Measurements from ENCODE around the gene SSH2. TPM values are rescaled to one million over a fixed set of nuclear protein-coding genes. Genes with fewer than 3 reads are reported as not detected.

SSH2 gene
- polyA plus RNA-seq, 1 of the 3 experiments (the other 2 are of a cell fraction): 8.8 TPM

DNA sequence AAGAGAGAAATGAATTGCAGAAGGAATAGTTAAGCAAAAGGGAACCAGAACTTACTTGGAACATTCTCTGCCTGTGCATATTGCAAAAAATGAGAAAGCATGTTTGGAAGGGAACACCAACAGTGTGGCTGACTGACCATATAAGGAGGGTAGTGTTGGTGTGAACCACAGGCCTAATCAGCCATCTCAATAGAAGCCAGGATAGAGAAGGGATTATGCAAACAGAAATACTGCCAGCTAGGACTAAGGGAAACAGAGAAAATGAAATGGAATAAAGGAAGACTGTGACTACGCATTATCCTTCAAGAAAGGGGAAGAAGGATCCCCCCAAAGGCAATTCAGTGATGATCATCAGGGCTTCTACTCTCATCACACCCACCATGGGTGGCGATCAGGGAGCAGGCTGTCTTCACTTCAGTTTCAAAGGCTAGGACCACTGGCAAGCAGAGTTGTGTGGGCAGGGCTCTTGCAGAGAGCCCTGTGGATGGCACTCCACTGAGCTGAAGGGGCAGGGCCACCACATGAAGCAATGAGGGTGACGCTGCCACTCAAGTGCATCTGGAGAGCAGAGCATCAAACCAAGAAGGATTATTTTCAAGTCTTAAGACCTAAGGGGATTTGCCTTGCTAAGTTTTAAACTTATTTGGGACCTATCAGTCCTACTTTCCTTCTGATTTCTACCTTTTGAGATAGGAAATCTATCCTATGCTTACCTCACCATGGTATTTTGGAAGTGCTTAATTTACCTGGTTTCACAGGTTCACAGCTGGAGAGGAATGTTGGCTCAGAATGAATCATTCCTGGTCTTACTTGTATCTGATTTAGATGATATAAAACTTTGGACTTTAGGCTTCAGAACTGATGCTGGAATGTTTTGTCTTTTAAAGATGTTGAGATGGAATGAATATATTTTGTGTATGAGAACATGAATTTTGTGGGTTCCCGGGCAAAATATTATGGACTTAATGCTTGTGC is 140.5 kb downstream of the SSH2 start:
- Histone ChIP-seq H3K9me2 (no peaks in the 10 kb centered on the region), H3K27me3 (ENCODE audit: insufficient read depth) (no peaks in the 10 kb centered on the region), H3K27ac (ENCODE audit: low read depth in 2 of 2, low read length in 1 of 2) (no peak overlapping the region), H3F3A (replicated peaks; ENCODE audit: insufficient read depth) (peaks cover 12% of the 10 kb centered on the region), H3K4me1 (ENCODE audit: control insufficient read depth in 1 of 2, insufficient read depth in 2 of 2, low read depth in 1 of 2, low read length in 1 of 2) (peaks cover 0 to 12% of the 10 kb centered on the region in 2 experiments; a peak in 1 of 4 replicates), H3K36me3 (replicated peaks in 1 of 2; ENCODE audit: control insufficient read depth in 1 of 2, insufficient read depth in 2 of 2, low read length in 1 of 2) (no peaks in the 10 kb centered on the region), H2AFZ (ENCODE audit: low read depth) (no peak overlapping the region), H3K4me2 (no peak overlapping the region), H3K4me3 (ENCODE audit: low read depth in 2 of 2, low read length in 1 of 2) (no peak overlapping the region), H3K79me2 (ENCODE audit: insufficient read depth) (no peaks in the 10 kb centered on the region), H4K20me1 (ENCODE audit: insufficient read depth) (no peaks in the 10 kb centered on the region), H3K9me3 (no peaks in the 10 kb centered on the region), H3K9ac (no peak overlapping the region)
- POLR2A ChIA-PET: no interaction called here
- TF ChIP-seq SMC3 (IDR thresholded peaks at IDR 0.05; ENCODE audit: low read depth, low read length): no peak
- TF ChIP-seq EZH2phosphoT487 (IDR thresholded peaks at IDR 0.05; ENCODE audit: borderline replicate concordance, low read depth): no peak
- CTCF ChIA-PET: interaction anchor here (1.2 kb wide), 1 partner anchor 10 kb away, joined by 4 read pairs; no protein-coding TSS in a partner anchor
- DNase-seq: no peak
- WGBS (ENCODE audit: low lambda C conversion rate): 92% methylated on average over 4 of the region's 4 CpGs

DNA sequence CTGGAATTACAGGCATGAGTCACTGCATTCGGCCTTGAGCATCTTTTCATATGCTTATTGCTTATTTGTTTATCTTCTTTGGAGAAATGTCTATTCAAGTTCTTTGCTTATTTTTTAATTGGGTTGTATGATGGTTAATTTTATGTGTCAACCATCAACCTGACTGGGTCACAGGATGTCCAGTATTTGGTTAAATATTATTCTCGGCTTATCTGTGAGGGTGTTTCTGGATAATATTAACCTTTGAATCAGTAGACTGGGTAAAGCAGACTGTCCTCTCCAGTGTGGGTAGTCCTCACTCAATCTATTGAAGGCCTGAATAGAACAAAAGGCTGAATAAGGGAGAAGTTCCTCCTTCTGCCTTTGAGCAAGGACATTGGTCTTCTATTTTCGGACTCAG is 142.0 kb downstream of the SSH2 start:
- Histone ChIP-seq H3F3A (replicated peaks; ENCODE audit: insufficient read depth) (peaks cover 15% of the 10 kb centered on the region), H3K4me2 (no peak overlapping the region), H3K79me2 (ENCODE audit: insufficient read depth) (no peaks in the 10 kb centered on the region), H3K9ac (no peak overlapping the region), H3K9me2 (no peaks in the 10 kb centered on the region), H3K4me1 (ENCODE audit: control insufficient read depth in 1 of 2, insufficient read depth in 2 of 2, low read depth in 1 of 2, low read length in 1 of 2) (peaks cover 0 to 13% of the 10 kb centered on the region in 2 experiments; a peak in 1 of 4 replicates), H4K20me1 (ENCODE audit: insufficient read depth) (no peaks in the 10 kb centered on the region), H3K27ac (ENCODE audit: low read depth in 2 of 2, low read length in 1 of 2) (no peak overlapping the region), H2AFZ (ENCODE audit: low read depth) (no peak overlapping the region), H3K4me3 (ENCODE audit: low read depth in 2 of 2, low read length in 1 of 2) (no peak overlapping the region), H3K9me3 (no peaks in the 10 kb centered on the region), H3K27me3 (ENCODE audit: insufficient read depth) (no peaks in the 10 kb centered on the region), H3K36me3 (replicated peaks in 1 of 2; ENCODE audit: control insufficient read depth in 1 of 2, insufficient read depth in 2 of 2, low read length in 1 of 2) (no peaks in the 10 kb centered on the region)
- 88% methylated on average over 3 of the region's 3 CpGs for WGBS (ENCODE audit: low lambda C conversion rate)
- no peak for DNase-seq
- ChIA-PET CTCF (no interaction called here), POLR2A (no interaction called here)
- TF ChIP-seq TAF1 (IDR thresholded peaks at IDR 0.05; ENCODE audit: borderline replicate concordance, low read depth, low read length) (no peak), RAD21 (IDR thresholded peaks at IDR 0.05; ENCODE audit: low read length) (no peak), POLR2AphosphoS5 (IDR thresholded peaks at IDR 0.05; ENCODE audit: low read depth, low read length) (no peak), RCOR1 (IDR thresholded peaks at IDR 0.05; ENCODE audit: low read length) (no peak), MXI1 (IDR thresholded peaks at IDR 0.05; ENCODE audit: low read depth, low read length) (no peak), TCF12 (IDR thresholded peaks at IDR 0.05) (no peak), FOXJ3 (CRISPR knock-in tag; IDR thresholded peaks at IDR 0.05) (no peak), RXRA (IDR thresholded peaks at IDR 0.05; ENCODE audit: borderline replicate concordance, low read depth) (no peak), NFIC (IDR thresholded peaks at IDR 0.05; ENCODE audit: borderline replicate concordance) (no peak), SMC3 (IDR thresholded peaks at IDR 0.05; ENCODE audit: low read depth, low read length) (no peak), YY1 (IDR thresholded peaks at IDR 0.05; ENCODE audit: low read depth) (no peak), NRF1 (IDR thresholded peaks at IDR 0.05; ENCODE audit: low read depth, low read length) (no peak), RFX5 (IDR thresholded peaks at IDR 0.05; ENCODE audit: low read length) (no peak), FOXM1 (IDR thresholded peaks at IDR 0.05; ENCODE audit: low read depth) (no peak), MEF2A (IDR thresholded peaks at IDR 0.05; ENCODE audit: borderline replicate concordance, low read depth) (no peak), SIN3A (IDR thresholded peaks at IDR 0.05; ENCODE audit: borderline replicate concordance, low read depth, low read length) (no peak)
- TF ChIP-seq, protein P1, sequence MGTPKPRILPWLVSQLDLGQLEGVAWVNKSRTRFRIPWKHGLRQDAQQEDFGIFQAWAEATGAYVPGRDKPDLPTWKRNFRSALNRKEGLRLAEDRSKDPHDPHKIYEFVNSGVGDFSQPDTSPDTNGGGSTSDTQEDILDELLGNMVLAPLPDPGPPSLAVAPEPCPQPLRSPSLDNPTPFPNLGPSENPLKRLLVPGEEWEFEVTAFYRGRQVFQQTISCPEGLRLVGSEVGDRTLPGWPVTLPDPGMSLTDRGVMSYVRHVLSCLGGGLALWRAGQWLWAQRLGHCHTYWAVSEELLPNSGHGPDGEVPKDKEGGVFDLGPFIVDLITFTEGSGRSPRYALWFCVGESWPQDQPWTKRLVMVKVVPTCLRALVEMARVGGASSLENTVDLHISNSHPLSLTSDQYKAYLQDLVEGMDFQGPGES (IDR thresholded peaks at IDR 0.05; ENCODE audit: low read depth, low read length): no peak
- TF ChIP-seq, protein P2, sequence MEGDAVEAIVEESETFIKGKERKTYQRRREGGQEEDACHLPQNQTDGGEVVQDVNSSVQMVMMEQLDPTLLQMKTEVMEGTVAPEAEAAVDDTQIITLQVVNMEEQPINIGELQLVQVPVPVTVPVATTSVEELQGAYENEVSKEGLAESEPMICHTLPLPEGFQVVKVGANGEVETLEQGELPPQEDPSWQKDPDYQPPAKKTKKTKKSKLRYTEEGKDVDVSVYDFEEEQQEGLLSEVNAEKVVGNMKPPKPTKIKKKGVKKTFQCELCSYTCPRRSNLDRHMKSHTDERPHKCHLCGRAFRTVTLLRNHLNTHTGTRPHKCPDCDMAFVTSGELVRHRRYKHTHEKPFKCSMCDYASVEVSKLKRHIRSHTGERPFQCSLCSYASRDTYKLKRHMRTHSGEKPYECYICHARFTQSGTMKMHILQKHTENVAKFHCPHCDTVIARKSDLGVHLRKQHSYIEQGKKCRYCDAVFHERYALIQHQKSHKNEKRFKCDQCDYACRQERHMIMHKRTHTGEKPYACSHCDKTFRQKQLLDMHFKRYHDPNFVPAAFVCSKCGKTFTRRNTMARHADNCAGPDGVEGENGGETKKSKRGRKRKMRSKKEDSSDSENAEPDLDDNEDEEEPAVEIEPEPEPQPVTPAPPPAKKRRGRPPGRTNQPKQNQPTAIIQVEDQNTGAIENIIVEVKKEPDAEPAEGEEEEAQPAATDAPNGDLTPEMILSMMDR (IDR thresholded peaks at IDR 0.05): no peak
- TF ChIP-seq, protein P3, sequence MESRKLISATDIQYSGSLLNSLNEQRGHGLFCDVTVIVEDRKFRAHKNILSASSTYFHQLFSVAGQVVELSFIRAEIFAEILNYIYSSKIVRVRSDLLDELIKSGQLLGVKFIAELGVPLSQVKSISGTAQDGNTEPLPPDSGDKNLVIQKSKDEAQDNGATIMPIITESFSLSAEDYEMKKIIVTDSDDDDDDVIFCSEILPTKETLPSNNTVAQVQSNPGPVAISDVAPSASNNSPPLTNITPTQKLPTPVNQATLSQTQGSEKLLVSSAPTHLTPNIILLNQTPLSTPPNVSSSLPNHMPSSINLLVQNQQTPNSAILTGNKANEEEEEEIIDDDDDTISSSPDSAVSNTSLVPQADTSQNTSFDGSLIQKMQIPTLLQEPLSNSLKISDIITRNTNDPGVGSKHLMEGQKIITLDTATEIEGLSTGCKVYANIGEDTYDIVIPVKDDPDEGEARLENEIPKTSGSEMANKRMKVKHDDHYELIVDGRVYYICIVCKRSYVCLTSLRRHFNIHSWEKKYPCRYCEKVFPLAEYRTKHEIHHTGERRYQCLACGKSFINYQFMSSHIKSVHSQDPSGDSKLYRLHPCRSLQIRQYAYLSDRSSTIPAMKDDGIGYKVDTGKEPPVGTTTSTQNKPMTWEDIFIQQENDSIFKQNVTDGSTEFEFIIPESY (IDR thresholded peaks at IDR 0.05; ENCODE audit: borderline replicate concordance, low read depth): no peak
- TF ChIP-seq, protein P4, sequence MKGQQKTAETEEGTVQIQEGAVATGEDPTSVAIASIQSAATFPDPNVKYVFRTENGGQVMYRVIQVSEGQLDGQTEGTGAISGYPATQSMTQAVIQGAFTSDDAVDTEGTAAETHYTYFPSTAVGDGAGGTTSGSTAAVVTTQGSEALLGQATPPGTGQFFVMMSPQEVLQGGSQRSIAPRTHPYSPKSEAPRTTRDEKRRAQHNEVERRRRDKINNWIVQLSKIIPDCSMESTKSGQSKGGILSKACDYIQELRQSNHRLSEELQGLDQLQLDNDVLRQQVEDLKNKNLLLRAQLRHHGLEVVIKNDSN (IDR thresholded peaks at IDR 0.05; ENCODE audit: borderline replicate concordance, low read depth): no peak

All from SK-N-SH (cell line).